Urothelium cell line (cell line): ENCODE measurements around the gene CFAP61.

Experiments
- DNase-seq: peaks from one replicate; pipeline ENCODE4 v3.0.0; 2011; ENCODE audit warnings: low spot score, mixed read lengths
- FAIRE-seq: peaks from 2 replicates; lab custom pipeline; 2011; peaks lifted over from hg19 to GRCh38; lab: Jason Lieb, UNC

Gene CFAP61

GRCh38 chr20:20027284-20027683, 25.0 kb upstream of the CFAP61 start:
- no peak for DNase-seq
- no peak for FAIRE-seq

GRCh38 chr20:20031790-20032189, 20.5 kb upstream of the CFAP61 start:
- no peak for DNase-seq
- no peak for FAIRE-seq

GRCh38 chr20:20034486-20034885, 17.8 kb upstream of the CFAP61 start:
- FAIRE-seq (no peak), DNase-seq (no peak)

- DNase-seq (no peak), FAIRE-seq (no peak)
These were observed 15.6 kb upstream of the CFAP61 start for GRCh38 chr20:20036756-20037155.

GRCh38 chr20:20037960-20038359, 14.4 kb upstream of the CFAP61 start:
- no peak for FAIRE-seq

GRCh38 chr20:20038586-20038985, 13.7 kb upstream of the CFAP61 start:
- no peak for FAIRE-seq
- DNase-seq, result no peak

More at GRCh38 chr20:20037960-20038359, 14.4 kb upstream of the CFAP61 start:
- DNase-seq, result peak; percentile 6

GRCh38 chr20:20039752-20040387, 12.5 kb upstream of the CFAP61 start:
- FAIRE-seq (no peak), DNase-seq (no peak)

- FAIRE-seq (no peak), DNase-seq (no peak)
These were observed 612 bp upstream of the CFAP61 start for GRCh38 chr20:20051767-20052073.

GRCh38 chr20:20060234-20060998, 8.1 kb downstream of the CFAP61 start:
- no peak for DNase-seq
- no peak for FAIRE-seq

- no peak for FAIRE-seq
- no peak for DNase-seq
These were observed 11.8 kb downstream of the CFAP61 start for GRCh38 chr20:20063941-20064702.

GRCh38 chr20:20065361-20065760, 13.0 kb downstream of the CFAP61 start:
- DNase-seq (no peak), FAIRE-seq (no peak)

- FAIRE-seq, result no peak
- DNase-seq, result no peak
These were observed 18.8 kb downstream of the CFAP61 start for GRCh38 chr20:20070871-20071726.

- FAIRE-seq, result no peak
- DNase-seq, result no peak
These were observed 21.6 kb downstream of the CFAP61 start for GRCh38 chr20:20073801-20074371.

GRCh38 chr20:20075032-20075431, 22.7 kb downstream of the CFAP61 start:
- FAIRE-seq, result no peak
- no peak for DNase-seq

- FAIRE-seq (no peak), DNase-seq (peak; percentile 12)
These were observed 24.1 kb downstream of the CFAP61 start for GRCh38 chr20:20076297-20077065.

GRCh38 chr20:20078041-20078440, 25.7 kb downstream of the CFAP61 start:
- DNase-seq (no peak), FAIRE-seq (no peak)

- DNase-seq, result no peak
- FAIRE-seq, result no peak
These were observed 26.9 kb downstream of the CFAP61 start for GRCh38 chr20:20079102-20079784.

- DNase-seq, result peak; percentile 33
- no peak for FAIRE-seq
These were observed 31.5 kb downstream of the CFAP61 start for GRCh38 chr20:20083807-20084206.

GRCh38 chr20:20084296-20084752, 32.0 kb downstream of the CFAP61 start:
- no peak for DNase-seq

More at GRCh38 chr20:20084296-20084752, 32.0 kb downstream of the CFAP61 start:
- FAIRE-seq, result no peak
